CD14-positive monocyte (primary cell): ENCODE measurements around the gene IL31RA. TPM values are rescaled to one million over a fixed set of nuclear protein-coding genes. Genes with fewer than 3 reads are reported as not detected.

Experiments used
- DNase-seq, 3 donors: peaks; one replicate each; pipeline ENCODE4 v3.0.0-alpha.2; 2011 to 2022
- H2AFZ ChIP-seq: 2 replicates; pipeline ENCODE4 v1.6.0; 2012; ENCODE audit warnings: mild to moderate bottlenecking, low read depth, low read length, inconsistent platforms; ENCODE audit not compliant: insufficient read depth, poor library complexity, severe bottlenecking
- H3K27ac ChIP-seq, 2 donors: 1 replicate in 1 of 2; 2 replicates in 1 of 2; pipeline ENCODE4 v1.5.1; 2012 to 2013; ENCODE audit warnings: low read length in 2 of 2, control low read depth in 1 of 2, inconsistent platforms in 1 of 2, low read depth in 1 of 2, mild to moderate bottlenecking in 1 of 2
- H3K27me3 ChIP-seq, 2 donors: one replicate each; pipeline versions ENCODE4 v1.6.0 to v1.6.1; 2011 to 2013; ENCODE audit warnings: low read length in 2 of 2; ENCODE audit not compliant: control insufficient read depth in 2 of 2, insufficient read depth in 2 of 2
- H3K36me3 ChIP-seq, 2 donors: replicated peaks in 1 of 2; 1 replicate in 1 of 2; 2 replicates in 1 of 2; pipeline versions ENCODE4 v1.5.1 to v1.6.1; 2012 to 2013; ENCODE audit warnings: low read length in 2 of 2, control low read depth in 1 of 2, inconsistent platforms in 1 of 2, mild to moderate bottlenecking in 1 of 2; ENCODE audit not compliant: insufficient read depth in 2 of 2, control insufficient read depth in 1 of 2
- H3K4me1 ChIP-seq, 2 donors: 1 replicate in 1 of 2; 2 replicates in 1 of 2; pipeline versions ENCODE4 v1.5.1 to v1.6.1; 2012 to 2013; ENCODE audit warnings: low read length in 2 of 2, control low read depth in 1 of 2, inconsistent platforms in 1 of 2, mild to moderate bottlenecking in 1 of 2, moderate library complexity in 1 of 2; ENCODE audit not compliant: insufficient read depth in 2 of 2, control insufficient read depth in 1 of 2
- H3K4me2 ChIP-seq: replicated peaks from 2 replicates; pipeline ENCODE3; 2012; ENCODE audit warnings: low read length, moderate library complexity, mild to moderate bottlenecking; ENCODE audit not compliant: poor library complexity, severe bottlenecking; ENCODE audit errors: extremely low read depth
- H3K4me3 ChIP-seq, 3 experiments: fragments of 200-600 bp in 1 of 3; sonication (generic) in 1 of 3; replicated peaks in 1 of 3; 1 replicate in 2 of 3; 2 replicates in 1 of 3; pipeline ENCODE4 v1.5.1; 2011 to 2013; ENCODE audit warnings: low read length in 3 of 3, mild to moderate bottlenecking in 3 of 3, control low read depth in 2 of 3, low read depth in 2 of 3, inconsistent platforms in 1 of 3, moderate library complexity in 1 of 3
- H3K79me2 ChIP-seq: 2 replicates; pipeline ENCODE4 v1.6.0; 2012; ENCODE audit warnings: mild to moderate bottlenecking, control low read depth, inconsistent platforms, low read length, moderate library complexity; ENCODE audit not compliant: insufficient read depth
- H3K9ac ChIP-seq: 2 replicates; pipeline ENCODE4 v1.6.0; 2017; ENCODE audit warnings: low read length, mild to moderate bottlenecking; ENCODE audit not compliant: insufficient read depth, poor library complexity, severe bottlenecking
- H3K9me3 ChIP-seq, 2 donors: replicated peaks in 1 of 2; 1 replicate in 1 of 2; 2 replicates in 1 of 2; pipeline versions ENCODE4 v1.5.1 to v1.6.1; 2012 to 2013; ENCODE audit warnings: low read length in 2 of 2, control low read depth in 1 of 2; ENCODE audit not compliant: control insufficient read depth in 1 of 2, insufficient read depth in 1 of 2
- H4K20me1 ChIP-seq: 2 replicates; pipeline ENCODE4 v1.6.0; 2012; ENCODE audit warnings: mild to moderate bottlenecking, low read length, control low read depth, moderate library complexity; ENCODE audit not compliant: insufficient read depth
- H3K27ac Mint-ChIP-seq, 7 donors: one replicate each; pipeline ENCODE4 v1.8.0; 2020; ENCODE audit warnings: mild to moderate bottlenecking in 7 of 7, mixed read lengths in 7 of 7, moderate library complexity in 6 of 7, inconsistent platforms in 2 of 7
- H3K27me3 Mint-ChIP-seq, 3 donors: one replicate each; pipeline ENCODE4 v1.8.0; 2021 to 2022; ENCODE audit warnings: low read depth in 3 of 3, mild to moderate bottlenecking in 3 of 3, mixed read lengths in 3 of 3, moderate library complexity in 3 of 3, inconsistent platforms in 1 of 3
- H3K36me3 Mint-ChIP-seq, 2 donors: one replicate each; pipeline ENCODE4 v1.8.0; 2020; ENCODE audit warnings: mixed read lengths in 2 of 2, inconsistent platforms in 1 of 2, mild to moderate bottlenecking in 1 of 2
- H3K4me1 Mint-ChIP-seq: one replicate; pipeline ENCODE4 v1.8.0; 2020; ENCODE audit warnings: mild to moderate bottlenecking, mixed read lengths
- H3K4me3 Mint-ChIP-seq, 2 donors: one replicate each; pipeline ENCODE4 v1.8.0; 2020; ENCODE audit warnings: mild to moderate bottlenecking in 2 of 2, mixed read lengths in 2 of 2, moderate library complexity in 1 of 2
- H3K9me3 Mint-ChIP-seq, 7 donors: one replicate each; pipeline ENCODE4 v1.8.0; 2020 to 2022; ENCODE audit warnings: mixed read lengths in 7 of 7, mild to moderate bottlenecking in 6 of 7, moderate library complexity in 6 of 7, inconsistent platforms in 2 of 7
- WGBS: methylation state at CpG from one replicate; pipeline ENCODE4 v1.1.5; 2013; ENCODE audit warnings: missing lambda C conversion rate; ENCODE audit not compliant: insufficient coverage; 5-methylcytosine and 5-hydroxymethylcytosine counted together
- intact Hi-C, 2 donors: fragments of 100-400 bp; cut with micrococcal nuclease; formaldehyde crosslinking; loops; one replicate each; pipeline versions ENCODE4 v1.15.0 to v1.15.1; 2023
- polyA plus RNA-seq, 3 donors: library from polyadenylated mRNA; depleted of rRNA in 1 of 3; unstranded in 2 of 3; stranded (reverse) in 1 of 3; fragments of 300-500 nt in 2 of 3; fragments of >200 nt in 1 of 3; fragmentation: Illumina TruSeq in 2 of 3; gene quantifications; 1 replicate in 2 of 3; 2 replicates in 1 of 3; pipeline ENCODE4 v1.2.3, GENCODE V29; 2012 to 2021
- TF ChIP-seq, protein P1 (sequence below): fragments of 200-600 bp; IDR thresholded peaks from one replicate; pipeline ENCODE4 v1.8.0; 2022; ENCODE audit warnings: antibody characterized with exemption, mild to moderate bottlenecking

IL31RA gene
- polyA plus RNA-seq, 3 donors: 0.52 to 1.8 (median 1.3) TPM

- Histone ChIP-seq H3K4me1 (no peaks in the 10 kb centered on the region), H3K4me3 (no peak overlapping the region), H3K79me2 (no peaks in the 10 kb centered on the region), H3K4me2 (no peak overlapping the region), H2AFZ (no peak overlapping the region), H4K20me1 (no peaks in the 10 kb centered on the region), H3K9ac (no peak overlapping the region), H3K27ac (no peak overlapping the region), H3K27me3 (no peaks in the 10 kb centered on the region), H3K9me3 (peaks cover 7 to 14% of the 10 kb centered on the region in 2 donors), H3K36me3 (no peaks in the 10 kb centered on the region)
- DNase-seq: no peak
- Mint-ChIP-seq H3K9me3 (peaks cover 13 to 23% (median 16%) of the 10 kb centered on the region in 7 donors), H3K4me3 (no peak overlapping the region), H3K4me1 (peaks cover 4% of the 10 kb centered on the region), H3K27ac (peak overlapping the region in 1 of 7 donors; percentile 32), H3K36me3 (peaks cover 2 to 6% of the 10 kb centered on the region in 2 donors), H3K27me3 (peaks cover 0 to 4% (median 0%) of the 10 kb centered on the region in 3 donors)
- TF ChIP-seq, protein P1, sequence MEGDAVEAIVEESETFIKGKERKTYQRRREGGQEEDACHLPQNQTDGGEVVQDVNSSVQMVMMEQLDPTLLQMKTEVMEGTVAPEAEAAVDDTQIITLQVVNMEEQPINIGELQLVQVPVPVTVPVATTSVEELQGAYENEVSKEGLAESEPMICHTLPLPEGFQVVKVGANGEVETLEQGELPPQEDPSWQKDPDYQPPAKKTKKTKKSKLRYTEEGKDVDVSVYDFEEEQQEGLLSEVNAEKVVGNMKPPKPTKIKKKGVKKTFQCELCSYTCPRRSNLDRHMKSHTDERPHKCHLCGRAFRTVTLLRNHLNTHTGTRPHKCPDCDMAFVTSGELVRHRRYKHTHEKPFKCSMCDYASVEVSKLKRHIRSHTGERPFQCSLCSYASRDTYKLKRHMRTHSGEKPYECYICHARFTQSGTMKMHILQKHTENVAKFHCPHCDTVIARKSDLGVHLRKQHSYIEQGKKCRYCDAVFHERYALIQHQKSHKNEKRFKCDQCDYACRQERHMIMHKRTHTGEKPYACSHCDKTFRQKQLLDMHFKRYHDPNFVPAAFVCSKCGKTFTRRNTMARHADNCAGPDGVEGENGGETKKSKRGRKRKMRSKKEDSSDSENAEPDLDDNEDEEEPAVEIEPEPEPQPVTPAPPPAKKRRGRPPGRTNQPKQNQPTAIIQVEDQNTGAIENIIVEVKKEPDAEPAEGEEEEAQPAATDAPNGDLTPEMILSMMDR: no peak
- intact Hi-C loops: no loop called here
- WGBS: no CpG with 5 or more reads among the region's 1 CpG
These were observed 15.0 kb upstream of the IL31RA start for GRCh38 chr5:55836191-55836590.

DNA sequence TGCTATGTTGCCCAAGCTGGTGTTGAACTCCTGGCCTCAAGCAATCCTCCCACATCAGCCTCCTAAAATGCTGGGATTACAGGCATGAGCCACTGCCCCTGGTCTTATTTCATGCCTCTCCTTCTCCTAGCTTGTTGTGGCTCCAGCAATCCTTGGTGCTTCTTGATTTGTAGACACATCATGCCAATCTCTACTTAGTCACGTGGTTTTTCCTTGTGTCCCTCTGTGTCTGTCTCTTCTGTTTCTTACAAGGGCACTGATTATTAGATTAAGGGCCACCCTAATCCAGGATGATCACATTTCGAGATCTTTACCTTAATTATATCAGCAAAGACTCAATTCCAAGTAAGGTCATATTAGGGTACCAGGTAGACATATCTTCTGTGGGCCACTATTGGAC is 9.2 kb upstream of the IL31RA start:
- Mint-ChIP-seq H3K27me3 (peaks cover 0 to 4% (median 0%) of the 10 kb centered on the region in 3 donors), H3K4me3 (no peak overlapping the region), H3K4me1 (no peaks in the 10 kb centered on the region), H3K36me3 (peaks cover 0 to 3% of the 10 kb centered on the region in 2 donors), H3K9me3 (peaks cover 0 to 17% (median 8%) of the 10 kb centered on the region in 7 donors), H3K27ac (no peak overlapping the region)
- Histone ChIP-seq H3K36me3 (no peaks in the 10 kb centered on the region), H4K20me1 (no peaks in the 10 kb centered on the region), H3K9ac (no peak overlapping the region), H3K4me2 (no peak overlapping the region), H3K4me3 (no peak overlapping the region), H3K9me3 (no peaks in the 10 kb centered on the region), H3K27ac (no peak overlapping the region), H3K79me2 (no peaks in the 10 kb centered on the region), H2AFZ (no peak overlapping the region), H3K4me1 (no peaks in the 10 kb centered on the region), H3K27me3 (no peaks in the 10 kb centered on the region)
- WGBS: 86% methylated on average over 1 of the region's 2 CpGs
- intact Hi-C loops: no loop called here
- TF ChIP-seq, protein P1: no peak
- no peak for DNase-seq
